K562 (cell line): ENCODE data around the gene KCNK10. TPM values are rescaled to one million over a fixed set of nuclear protein-coding genes. Genes with fewer than 3 reads are reported as not detected.

Source experiments
- ARID3A ChIP-seq: IDR thresholded peaks from 2 replicates; pipeline ENCODE4 v1.6.1; 2012; ENCODE audit warnings: low read depth, low read length, improper control_type of control experiment, borderline replicate concordance
- CBX8 ChIP-seq: fragments of 200-600 bp; sonication (generic); IDR thresholded peaks from 2 replicates; pipeline ENCODE4 v1.6.1; 2012; ENCODE audit warnings: borderline replicate concordance, mixed run types, low read depth, mild to moderate bottlenecking, moderate library complexity, mixed read lengths, low read length, control low read depth, inconsistent platforms; ENCODE audit not compliant: poor library complexity, severe bottlenecking; ENCODE audit errors: extremely low read depth
- FIP1L1 ChIP-seq: fragments of 200-400 bp; formaldehyde crosslinking; IDR thresholded peaks from 2 replicates; pipeline ENCODE4 v1.6.1; 2018; ENCODE audit warnings: mild to moderate bottlenecking, low read depth, low read length; ENCODE audit not compliant: poor library complexity, severe bottlenecking
- FOXP4 ChIP-seq: sonication (generic); formaldehyde crosslinking; IDR thresholded peaks from 2 replicates; pipeline ENCODE4 v1.8.0; 2022; ENCODE audit warnings: mild to moderate bottlenecking, missing genetic modification reagents, borderline replicate concordance
- HDAC2 ChIP-seq: fragments of 450-650 bp; IDR thresholded peaks from 2 replicates; pipeline ENCODE4 v1.6.1; 2016; ENCODE audit warnings: mild to moderate bottlenecking
- KDM5B ChIP-seq: fragments of 200-600 bp; sonication (generic); IDR thresholded peaks from 2 replicates; pipeline ENCODE4 v1.6.1; 2012; ENCODE audit warnings: low read depth, mild to moderate bottlenecking, moderate library complexity, low read length, control low read depth, inconsistent platforms; ENCODE audit not compliant: insufficient replicate concordance
- NFATC3 ChIP-seq: fragments of 450-650 bp; IDR thresholded peaks from 2 replicates; pipeline ENCODE4 v1.6.1; 2017; ENCODE audit warnings: mild to moderate bottlenecking
- NKRF ChIP-seq: fragments of 450-650 bp; IDR thresholded peaks from 2 replicates; pipeline ENCODE4 v1.6.1; 2016; ENCODE audit warnings: borderline replicate concordance
- SMARCA4 ChIP-seq: fragments of 450-650 bp; IDR thresholded peaks from 2 replicates; pipeline ENCODE4 v1.6.1; 2016
- ZNF551 ChIP-seq: fragments of 250-450 bp; sonication (Bioruptor Pico); IDR thresholded peaks from 2 replicates; pipeline ENCODE4 v1.5.0; 2021; ENCODE audit warnings: mild to moderate bottlenecking, moderate library complexity
- ZNF76 ChIP-seq: fragments of 250-450 bp; sonication (Bioruptor Pico); IDR thresholded peaks from 2 replicates; pipeline ENCODE4 v1.4.0; 2020; ENCODE audit warnings: mild to moderate bottlenecking, moderate library complexity, borderline replicate concordance
- polyA plus RNA-seq, 8 experiments: library from polyadenylated mRNA; depleted of rRNA in 4 of 8; stranded (reverse) in 5 of 8; unstranded in 3 of 8; fragments of >200 nt; fragmentation: Nextera tagmentation in 2 of 8; fragmentation: Illumina TruSeq in 1 of 8; extraction: Ambion mirVana in 2 of 8; extraction: Trizol in 1 of 8; gene quantifications; 2 replicates each; pipeline versions ENCODE4 v1.2.1 to v1.2.3, GENCODE V29; 2011 to 2014; ENCODE audit warnings: inconsistent platforms in 1 of 8, missing spikeins in 1 of 8
- total RNA-seq, 7 experiments: library from RNA; depleted of rRNA in 6 of 7; stranded (reverse); fragments of >200 nt in 6 of 7; fragmentation: Illumina TruSeq in 2 of 7; extraction: Trizol in 2 of 7; gene quantifications; 2 replicates each; pipeline versions ENCODE4 v1.2.1 to v1.2.3, GENCODE V29; 2011 to 2021; ENCODE audit warnings: low replicate concordance in 1 of 7

The KCNK10 gene
- total and polyA plus RNA-seq, 9 of the 15 experiments (the other 6 are each of a cell fraction or from before 2014, with no cell fraction given), result not detected

GRCh38 chr14:88156127-88156526 is 166.9 kb downstream of the KCNK10 start (continued):
- TF ChIP-seq ARID3A (no peak), KDM5B (no peak), SMARCA4 (no peak), CBX8 (no peak), FIP1L1 (no peak), NFATC3 (no peak), FOXP4 (CRISPR knock-in tag) (no peak), ZNF551 (CRISPR knock-in tag) (no peak), NKRF (no peak), ZNF76 (CRISPR knock-in tag) (no peak), HDAC2 (no peak)
